ENCODE data around the gene ZBTB7C.

Gene ZBTB7C

DNA sequence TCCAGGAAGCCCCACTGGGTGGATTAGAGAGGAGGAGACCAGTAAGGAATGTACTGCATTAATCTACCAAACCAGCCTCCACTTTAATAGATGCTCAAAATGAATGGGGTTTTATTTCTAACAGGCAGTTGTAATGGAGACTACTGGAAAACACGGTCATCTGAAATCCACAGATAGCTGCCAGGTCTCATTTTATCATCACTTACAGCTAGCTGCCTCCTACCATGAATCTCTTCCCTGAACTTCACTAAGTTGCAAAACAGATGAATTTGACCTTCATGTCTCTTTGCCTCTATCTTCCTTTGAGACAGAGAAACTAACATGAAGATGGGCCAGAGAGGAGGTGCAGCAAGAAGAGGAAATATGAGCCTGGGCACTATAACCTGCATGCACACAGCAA, 21.9 kb downstream of the ZBTB7C start:
- DNase-seq: no peak

DNA sequence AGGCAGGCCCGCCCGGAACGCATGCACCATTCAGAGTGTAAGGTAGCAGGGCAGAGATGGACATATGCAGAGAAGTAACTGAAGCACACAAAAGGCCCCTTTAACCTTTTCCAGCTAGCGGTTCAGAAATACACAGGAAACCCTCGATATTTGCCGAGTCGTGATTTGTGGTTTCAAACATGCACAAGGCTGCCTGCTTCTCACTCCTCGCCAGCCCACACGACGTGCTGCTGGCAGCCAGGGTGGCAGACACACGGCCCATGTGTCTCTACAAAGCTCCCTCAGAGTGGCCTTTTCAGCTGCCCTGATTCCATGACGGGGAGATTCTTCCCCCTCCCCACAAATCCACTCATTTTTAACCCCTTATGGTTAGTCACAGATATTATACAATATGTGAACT, 23.6 kb downstream of the ZBTB7C start:
- no peak for DNase-seq

DNA sequence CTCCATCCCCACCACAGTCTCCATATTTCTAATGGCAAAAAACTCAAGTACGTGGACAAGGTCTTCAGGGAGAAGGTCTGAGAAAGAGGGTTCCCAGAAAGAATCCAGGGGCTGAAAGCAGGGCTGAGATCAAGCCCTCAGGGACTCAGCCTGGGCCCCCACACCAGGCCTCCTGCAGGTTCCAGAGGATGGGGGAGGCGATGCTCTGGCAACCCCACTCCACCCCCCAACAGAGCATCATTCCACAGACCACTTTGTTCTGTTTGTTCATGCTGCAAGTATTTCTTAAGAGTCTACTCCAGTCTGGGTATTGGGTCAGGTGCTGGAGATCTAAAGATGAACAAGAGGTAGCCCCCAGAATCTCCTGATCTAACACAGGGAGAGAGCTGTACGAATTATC, 32.2 kb downstream of the ZBTB7C start:
- no peak for DNase-seq

DNA sequence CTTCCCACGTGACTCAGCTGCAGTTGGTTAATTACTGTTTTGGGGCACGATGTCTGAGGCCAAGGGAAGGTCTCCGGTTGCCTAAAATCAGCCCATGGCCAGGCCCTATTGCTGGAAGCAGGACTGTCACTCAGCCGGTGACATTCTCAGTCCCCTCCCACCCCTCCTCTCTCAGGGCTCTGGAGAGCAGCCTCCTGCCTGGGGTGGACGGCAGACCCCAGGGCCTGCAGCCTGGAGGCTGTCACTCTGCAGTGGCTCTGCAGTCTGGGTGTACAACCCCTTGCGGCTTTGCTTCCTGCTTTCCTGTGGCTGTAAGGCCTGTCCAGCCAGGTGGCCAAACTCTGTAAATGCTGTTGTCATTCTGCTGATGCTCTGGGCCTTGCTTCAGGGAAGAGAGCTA, 32.8 kb downstream of the ZBTB7C start:
- DNase-seq: no peak

DNA sequence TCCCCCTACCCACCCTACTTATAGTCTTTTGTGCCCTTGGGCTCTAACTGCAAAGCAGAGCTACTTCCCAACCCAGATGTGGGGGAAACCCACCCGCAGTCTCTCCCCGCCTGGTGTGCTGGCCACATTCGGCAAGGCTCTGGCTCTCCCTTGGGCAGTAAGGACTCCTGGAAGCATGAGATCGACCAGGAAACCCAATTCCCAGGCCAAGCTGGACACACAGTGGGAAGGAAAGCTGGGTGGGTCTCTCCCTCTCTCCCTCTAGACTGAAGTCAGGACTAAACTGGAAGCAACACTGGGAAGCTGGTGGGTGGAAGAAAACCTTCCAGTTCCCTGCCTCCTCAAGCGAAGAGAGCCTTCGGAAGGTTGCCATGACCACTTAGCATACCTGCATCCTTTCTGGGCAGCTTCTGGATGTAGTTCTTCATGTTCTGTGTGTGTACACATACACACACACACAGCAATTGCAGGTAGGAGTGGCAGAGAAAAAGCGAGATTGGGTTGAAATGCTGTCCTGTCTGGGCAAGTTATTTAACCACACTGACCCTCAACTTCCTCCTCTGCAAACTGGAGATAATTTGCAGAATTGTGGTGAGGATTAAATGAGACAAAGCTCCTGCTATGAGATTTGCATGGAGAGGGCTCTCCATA, 33.9 kb downstream of the ZBTB7C start:
- DNase-seq: no peak

DNA sequence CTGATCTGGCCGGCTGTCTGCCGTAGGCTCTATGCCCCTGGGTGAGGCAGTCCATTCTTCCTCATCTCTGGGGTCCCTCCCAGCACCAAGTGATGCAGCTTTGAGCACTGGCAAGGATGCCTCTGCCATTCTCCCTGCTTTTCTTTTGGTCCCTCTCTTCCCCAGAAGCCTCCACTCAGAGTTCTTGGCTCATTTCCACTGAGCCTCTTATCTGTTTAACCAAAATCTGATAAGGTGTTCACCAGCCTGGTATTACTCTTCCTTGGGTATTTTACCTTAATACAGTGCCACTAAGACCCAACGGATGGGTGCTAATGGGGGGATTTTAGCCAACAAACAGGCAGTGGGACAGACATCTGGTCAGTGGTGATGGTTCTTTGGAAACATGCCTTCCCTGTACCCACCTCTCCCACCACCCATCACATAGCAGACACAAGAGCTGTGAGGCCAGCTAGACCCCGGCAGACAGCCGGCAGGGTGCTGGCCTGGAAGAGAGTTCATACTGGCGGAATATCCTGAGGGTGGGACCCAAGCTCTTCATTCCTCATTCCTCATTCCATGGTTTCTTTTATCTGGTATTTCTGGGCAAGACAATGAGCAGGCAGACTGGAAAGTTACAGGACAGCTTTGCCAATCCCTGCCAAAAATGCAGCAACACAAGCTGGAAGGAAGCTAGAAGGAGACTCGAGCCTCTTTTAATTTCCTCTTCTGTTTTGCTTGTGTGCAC, 34.6 kb downstream of the ZBTB7C start:
- DNase-seq: no peak

DNA sequence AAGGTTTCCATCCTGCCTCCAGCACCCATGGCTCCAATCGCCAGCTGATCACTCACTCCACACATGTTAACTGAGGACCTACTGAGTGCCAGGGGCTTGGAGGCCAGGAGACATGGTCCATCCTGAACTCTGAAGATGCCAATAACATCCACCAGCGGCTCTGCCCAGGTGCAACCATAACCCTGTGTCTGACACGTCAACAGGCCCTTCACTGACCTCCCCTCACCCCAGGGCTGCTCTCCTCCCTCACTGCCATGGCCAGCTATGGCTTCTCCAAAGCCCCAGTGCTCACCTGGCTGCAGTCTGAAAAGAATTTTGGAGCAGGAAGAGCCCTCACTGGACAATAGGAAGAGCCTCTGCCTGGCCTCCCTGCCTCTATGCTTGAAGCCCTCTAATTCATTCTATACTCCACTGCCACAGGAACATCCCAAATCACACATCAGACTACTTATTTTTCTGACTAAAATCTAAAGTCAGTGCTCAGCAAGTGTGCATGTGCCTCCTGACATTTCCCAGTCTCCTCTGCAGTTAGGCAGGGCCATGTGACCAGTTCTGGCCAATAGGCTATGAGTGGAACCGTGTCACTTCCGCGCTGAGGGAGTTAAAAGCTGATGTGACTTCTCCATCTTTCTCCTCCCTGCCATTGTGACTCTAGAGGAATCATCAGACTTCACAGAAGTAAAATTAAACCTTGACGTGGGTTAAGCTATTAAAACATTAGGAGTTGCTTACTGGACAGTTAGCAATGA, 37.2 kb downstream of the ZBTB7C start:
- no peak for DNase-seq

DNA sequence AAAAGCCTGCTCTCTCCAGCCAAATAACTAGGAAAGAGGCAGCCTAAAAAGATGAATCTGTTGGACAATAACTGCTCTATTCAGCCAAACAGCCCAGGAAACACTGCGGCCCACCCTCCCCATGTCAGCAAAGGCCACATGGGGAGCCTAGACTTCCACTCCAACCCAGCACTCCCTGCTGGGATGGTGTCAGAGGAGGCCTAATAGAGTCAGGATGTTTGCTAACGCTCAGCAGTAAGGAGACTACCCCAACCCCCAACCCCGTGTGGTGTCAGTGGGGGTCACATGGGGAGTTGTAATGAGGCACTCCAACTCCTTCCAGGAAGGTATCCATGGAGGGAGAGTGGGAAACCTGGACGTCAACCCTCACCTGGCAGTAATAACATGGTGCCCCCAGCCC, 41.6 kb downstream of the ZBTB7C start:
- DNase-seq: no peak

DNA sequence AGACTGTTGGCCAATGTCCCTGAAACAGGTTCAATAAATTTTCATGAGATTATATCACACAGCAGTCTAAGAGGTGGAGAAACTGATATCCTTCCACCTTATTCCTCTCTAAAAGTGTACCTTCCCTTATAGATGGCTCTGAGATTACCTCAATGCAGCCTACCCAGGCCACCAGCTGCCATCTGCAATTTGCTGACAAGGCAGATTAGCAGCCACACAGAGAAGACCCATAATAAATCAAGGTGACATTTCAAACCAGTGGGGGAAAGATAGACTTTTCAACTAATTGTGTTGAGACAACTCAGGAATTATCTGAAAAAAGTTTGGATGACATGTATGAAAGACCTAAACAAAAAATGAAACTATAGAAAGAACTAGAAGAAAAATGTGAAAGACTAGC, 43.2 kb downstream of the ZBTB7C start:
- no peak for DNase-seq

DNA sequence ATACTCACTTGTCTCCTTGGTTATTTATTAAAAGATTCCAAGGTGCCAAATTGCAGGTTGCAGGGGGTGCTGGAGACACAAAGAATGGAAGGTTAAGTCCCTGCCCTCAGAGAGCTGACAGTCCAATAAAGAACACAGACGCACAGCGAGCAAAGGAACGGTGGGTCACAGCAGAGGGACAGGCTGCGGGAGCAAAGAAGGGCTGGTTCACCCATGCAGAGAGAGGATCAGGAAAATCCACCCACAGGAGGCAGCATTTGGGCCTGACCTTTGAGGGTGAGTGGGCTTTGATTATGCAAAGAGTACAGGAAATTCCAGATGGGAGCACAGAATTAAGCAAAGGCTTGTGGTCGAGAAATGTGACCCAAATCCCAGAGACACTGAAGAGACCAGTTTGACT, 45.0 kb downstream of the ZBTB7C start:
- no peak for DNase-seq

DNA sequence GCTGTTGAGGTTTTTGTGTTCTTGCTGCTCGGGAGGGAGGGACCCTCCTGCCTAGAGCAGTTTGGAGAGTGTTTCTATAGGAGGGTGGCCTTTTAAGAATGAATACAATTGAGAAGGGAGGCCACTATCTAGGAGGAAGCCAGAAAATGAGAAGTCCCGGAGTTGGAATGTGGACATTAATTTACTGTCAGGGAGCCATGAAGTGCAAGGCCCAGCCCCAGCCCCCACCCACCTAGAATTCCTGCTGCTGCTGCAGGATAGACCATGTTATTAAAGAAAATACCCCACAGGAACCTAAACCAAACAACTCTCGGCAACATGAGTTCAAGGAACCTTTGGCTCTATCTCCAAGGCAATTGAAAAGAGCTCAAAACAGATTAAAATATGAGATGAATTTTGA, 46.0 kb downstream of the ZBTB7C start:
- no peak for DNase-seq

DNA sequence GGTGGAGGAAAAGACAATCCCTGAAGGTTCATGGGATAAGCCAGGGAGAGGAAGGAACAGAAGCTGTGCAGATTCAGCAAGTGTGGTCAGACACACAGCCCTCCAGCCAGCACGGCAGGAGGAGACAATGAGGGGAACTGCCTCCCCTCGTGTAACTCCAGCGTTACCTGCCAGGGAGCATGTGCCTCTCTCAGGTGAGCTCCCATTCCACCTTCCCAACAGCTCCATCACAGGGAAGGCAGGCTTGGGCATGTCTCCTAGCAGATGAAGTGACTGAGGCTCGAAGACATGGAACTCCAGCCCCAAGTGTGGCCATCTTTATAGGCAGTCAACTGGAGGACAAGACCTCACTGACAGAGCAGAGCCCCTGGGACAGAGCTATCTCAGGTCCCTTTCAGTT, 47.4 kb downstream of the ZBTB7C start:
- no peak for DNase-seq

DNA sequence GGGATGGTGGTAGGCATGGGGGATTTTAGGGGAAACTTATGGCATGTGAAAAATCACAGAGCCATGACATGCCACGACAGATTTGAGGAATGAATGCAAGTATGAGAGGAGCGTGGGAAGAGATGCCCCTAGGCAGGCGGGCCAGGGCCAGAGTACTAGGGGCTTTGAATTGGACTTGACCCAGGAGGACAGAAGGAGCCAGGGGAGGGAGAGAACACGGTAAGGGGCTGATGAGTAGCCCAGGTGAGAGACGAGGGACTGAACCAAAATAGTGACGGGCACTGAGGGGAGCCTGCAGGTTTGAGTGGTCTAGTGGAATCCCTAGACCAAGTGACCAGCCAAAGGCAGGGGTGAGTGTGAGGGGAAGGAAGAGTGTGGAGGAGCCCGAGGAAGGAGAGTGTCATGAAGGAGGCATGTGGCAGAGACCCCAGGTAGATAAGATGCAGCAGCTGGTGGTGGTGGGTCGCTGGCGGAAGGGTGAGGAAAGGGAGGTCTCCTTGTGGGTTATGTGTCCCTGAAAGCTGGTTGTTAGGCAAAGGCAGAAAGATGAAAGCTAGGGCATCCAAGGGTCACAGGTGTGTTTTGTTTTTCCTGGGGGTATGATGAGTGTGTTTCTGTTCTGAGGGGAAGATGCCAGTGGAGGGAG, 48.7 kb downstream of the ZBTB7C start:
- no peak for DNase-seq

DNA sequence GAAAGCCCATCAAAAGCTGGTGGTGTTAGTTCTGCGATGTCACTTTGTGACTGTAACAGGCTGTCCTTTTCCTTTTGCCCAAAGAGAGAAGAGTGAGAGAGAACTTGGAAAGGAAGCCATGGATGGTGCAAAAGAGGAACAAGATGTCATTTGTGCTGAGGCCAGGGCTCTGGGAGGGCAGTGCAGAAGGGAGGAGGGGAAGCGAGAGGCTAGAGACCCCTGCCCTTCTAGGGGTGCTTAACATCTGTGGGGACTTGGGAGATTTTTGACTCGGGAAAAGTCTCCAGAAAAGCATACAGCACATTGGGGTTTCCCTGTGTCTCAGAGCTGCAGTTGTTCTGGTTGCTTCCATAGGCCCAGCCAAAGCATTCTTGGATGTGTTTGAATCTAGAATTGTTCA, 49.6 kb downstream of the ZBTB7C start:
- DNase-seq: no peak

DNA sequence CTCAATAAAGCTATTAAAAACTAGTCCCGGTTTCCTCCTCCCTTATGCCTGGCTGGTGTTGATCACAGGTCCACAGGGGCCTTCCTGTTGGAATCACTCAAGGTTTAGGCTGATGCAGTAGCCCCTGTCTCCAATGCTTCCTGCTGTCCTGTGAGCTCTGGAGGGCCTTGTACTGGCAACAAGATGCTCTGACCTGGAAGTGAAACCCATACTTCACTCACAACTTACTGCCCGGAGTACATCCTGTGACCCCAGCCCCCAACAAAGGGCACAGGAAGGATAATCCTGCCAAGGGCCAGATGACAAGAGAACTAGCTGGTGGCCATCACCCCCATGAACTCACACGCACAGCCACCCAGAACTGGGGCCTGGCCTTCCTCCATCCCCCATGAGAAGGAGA, 50.3 kb downstream of the ZBTB7C start:
- DNase-seq: no peak

DNA sequence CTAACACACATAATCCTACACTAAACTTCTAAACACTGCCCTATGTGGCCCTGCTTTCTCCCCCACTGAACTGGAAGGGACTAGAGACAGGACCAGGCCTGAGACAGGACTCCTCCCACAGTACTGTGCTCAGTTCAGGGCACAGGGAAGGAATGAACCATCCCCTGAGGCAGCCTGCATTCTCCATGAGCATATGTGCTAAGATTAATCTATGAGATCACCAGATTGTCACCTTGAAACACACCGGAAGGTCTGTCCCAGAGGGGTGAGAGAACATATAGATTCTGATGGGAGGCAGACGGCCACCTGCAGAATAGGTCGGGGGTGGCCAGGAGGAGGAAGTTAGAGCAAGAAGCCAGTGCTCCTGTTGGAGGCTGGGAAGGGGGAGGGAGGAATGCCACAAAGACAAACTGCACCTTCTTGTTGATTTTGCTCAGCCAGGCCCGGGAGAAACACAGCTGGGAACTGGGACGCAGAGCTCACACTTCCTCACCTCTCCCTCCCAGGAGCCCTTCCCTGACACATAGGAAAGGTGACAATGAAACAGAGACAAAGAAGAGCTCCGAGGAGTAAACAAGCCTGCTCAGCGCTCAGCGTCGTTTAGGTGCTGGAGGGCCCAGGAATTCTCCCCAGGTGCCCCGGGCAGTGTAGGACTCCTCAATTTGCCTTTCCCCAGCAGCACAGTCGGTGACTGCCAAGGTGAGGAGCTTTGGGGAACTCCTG, 52.1 kb downstream of the ZBTB7C start:
- DNase-seq: no peak

DNA sequence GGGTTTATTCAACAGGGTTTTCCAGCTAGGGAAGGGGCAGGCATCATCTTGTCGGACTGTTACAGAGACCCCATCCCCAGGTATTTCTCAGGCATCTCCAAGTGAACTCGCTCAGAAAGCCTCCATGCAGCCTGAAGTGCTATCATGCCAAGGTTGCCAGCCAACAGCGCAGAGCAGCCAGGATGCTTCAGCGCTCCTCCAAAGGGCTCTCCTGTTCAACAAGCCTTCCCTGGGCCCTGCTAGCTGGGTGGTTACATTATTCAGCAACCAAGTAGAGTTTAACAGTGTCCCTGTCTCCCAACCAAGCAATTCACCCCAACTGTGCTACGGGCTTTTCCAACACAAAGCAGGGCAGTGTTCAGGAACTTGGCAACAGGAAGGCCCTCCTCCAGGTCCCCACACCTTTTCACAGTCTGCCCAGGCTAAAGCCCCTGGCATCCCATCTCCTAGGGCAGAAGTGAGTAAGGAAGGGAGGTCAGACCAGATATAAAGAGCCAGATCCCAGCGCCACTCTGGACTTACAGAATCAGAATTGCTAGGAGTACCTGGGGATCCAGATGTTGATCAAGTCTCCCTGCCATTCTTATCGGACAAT, 52.9 kb downstream of the ZBTB7C start:
- DNase-seq: no peak

DNA sequence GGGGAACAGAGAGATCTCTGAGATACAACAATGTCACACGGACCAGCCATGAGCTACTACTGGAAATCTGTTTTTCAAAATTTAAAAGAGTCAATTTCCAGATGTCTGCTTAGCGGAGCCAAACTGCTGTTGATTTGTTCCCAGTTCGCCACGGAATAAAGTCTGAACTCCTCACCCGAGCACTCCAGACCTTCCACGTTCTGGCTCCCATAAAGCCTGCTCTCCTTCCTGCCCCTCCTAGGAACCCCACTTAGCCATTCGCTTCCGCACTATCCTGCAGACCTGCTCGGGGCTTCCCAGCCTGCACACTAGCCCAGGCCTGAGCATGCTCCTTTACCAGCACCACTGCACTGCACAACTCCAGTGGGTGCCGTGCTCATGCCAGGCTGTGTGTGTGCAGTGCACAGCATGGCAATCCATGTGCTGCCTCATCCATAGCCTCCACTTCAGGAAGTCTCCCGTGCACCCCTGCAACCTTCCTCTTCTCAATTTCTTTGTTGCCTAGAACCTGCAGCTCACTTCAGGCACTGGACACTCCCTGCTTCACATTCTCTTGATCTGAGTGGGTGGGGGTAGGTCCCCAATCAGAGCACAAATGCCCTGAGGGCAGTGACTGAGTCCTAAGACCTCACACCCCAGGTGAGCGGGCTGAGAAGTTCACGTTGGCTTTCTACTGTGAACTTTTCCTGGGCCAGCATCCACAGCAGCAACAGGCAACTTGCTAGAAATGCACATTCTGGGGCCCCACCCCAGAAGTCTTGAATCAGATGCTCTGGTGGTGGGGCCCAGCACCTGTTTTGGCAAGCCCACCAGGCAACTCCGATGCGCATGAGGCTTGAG, 53.7 kb downstream of the ZBTB7C start:
- no peak for DNase-seq

DNA sequence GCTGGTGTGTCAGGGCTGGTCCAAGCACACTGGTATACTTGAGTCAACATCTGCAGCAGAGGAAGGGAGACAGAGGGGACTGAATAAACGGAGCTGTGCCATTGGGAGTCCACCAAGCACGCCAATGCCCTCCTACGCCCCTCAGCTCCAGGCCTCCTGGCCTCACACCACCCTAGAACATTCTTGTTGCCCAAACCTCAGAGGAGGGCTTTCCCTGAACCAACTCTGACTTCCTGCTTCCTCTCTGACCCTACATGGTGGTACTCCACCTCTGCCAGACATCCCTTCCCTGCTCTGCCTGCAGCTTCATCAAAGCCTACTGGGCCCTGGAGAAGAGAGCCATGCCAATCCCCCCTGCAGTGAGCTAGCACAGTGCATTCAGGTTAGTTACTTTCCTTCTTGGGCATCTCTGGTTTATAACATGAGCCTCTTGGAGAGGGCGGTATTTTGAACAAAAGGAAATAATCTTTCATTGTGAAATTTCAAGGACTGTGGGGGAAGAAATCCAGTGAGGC, 54.4 kb downstream of the ZBTB7C start:
- DNase-seq: no peak

DNA sequence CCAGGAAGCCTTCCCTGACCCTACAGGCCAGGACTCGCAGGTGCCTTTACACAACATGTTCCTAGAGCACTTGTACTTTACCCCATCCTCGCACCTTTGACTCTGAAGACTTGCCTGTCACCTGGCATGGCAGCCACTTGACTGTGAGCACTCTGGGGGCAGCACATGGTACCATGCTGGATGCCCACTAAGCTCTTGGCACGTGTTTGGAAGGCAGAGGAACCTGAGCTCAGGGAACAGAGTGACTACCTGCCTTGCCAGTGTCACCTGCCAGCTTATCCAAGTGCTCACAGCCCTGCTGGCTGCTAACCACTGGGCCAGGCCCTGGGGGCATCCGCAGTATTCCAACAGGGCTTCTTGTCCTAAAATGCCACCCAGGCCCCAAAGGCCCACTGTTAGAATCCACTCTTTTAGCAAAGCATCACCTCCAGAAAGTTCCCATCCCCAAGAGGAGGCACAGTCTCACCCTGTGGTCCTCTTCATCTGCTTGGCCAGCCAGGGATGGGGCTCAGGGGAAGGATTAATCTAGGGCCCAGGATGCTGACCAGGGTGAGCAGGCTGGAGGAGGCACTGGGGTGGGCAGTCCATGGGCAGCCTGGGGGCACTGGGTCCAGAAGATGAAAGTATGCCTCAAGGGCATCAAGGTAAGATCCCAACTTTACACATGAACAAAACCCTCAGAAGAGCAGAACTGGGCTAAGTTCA, 57.0 kb downstream of the ZBTB7C start:
- no peak for DNase-seq

All from NCI-H187 (cell line).